Measurements from ENCODE around the gene PRPS2.

PRPS2 gene

GRCh38 chrX:12791257-12792228, at the start of gene PRPS2:
Gene PRPS2 (plus strand): TSS chrX:12791412. CDS start chrX:12791498, 86 bp downstream.
- DNase-seq = peak; percentile 2

- DNase-seq = no peak
These were observed 49.8 kb upstream of the PRPS2 start for GRCh38 chrX:12741416-12741815.

DNA sequence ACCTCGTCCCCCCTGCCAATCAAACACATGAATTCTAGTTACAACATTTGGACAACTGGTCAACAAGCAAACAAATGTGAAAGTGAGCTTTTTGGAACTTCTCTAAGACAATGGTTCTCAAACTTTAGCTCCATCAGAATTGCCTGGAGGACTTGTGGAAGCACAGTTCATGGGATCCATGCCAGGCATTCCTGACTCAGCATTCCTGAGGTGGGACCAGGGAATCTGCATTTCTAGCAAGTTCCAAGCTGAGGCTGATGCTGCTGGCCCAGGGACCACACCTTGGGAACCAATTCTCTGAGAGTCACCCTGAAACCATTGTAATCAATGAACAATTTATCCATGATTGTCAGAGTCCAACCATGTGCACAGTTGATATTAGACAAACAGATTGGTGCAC, 43.8 kb upstream of the PRPS2 start:
- no peak for DNase-seq

GRCh38 chrX:12751887-12752286, 39.3 kb upstream of the PRPS2 start:
- DNase-seq = no peak

GRCh38 chrX:12753366-12753765, 37.8 kb upstream of the PRPS2 start:
- DNase-seq = no peak

- no peak for DNase-seq
These were observed 32.9 kb upstream of the PRPS2 start for GRCh38 chrX:12758291-12758690.

DNA sequence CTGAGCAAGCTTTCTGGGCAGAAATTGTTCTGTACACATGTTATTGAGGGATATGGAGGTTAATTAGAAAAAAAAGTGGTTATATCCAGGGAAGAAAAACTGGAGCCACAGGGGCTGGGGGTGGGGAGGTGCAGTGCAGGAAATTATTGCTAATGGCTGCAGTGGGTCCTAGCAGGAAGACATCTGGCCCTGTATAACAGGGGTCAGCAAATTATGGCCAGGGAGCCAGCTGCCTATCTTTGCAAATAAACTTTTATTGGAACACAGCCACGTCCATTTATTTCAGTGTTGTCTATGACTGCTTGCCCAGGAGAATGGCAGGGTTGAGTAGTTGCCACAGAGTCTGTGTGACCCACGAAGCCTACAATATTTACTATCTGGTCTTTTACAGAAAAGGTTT, 23.4 kb upstream of the PRPS2 start:
- DNase-seq = no peak

GRCh38 chrX:12768491-12768890, 22.7 kb upstream of the PRPS2 start:
- no peak for DNase-seq

DNA sequence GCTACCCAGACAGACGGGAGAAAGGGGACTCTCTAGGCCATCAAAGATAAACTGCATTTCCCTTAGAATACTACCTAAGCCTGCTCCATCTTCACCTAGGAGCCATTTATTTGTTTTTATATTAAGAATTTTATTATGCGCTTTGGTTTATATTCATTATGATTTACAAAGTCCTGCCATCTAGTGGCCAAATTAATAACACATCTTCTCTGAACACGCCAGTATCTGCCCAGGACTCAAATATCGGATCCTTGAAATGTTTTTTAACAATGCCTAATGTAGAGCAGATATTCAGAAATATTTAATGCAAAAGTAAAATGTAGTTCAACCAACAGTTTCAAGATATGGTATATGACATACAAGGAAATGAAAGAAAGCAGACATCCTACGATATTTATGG, 20.8 kb upstream of the PRPS2 start:
- peak; percentile 14 for DNase-seq

DNA sequence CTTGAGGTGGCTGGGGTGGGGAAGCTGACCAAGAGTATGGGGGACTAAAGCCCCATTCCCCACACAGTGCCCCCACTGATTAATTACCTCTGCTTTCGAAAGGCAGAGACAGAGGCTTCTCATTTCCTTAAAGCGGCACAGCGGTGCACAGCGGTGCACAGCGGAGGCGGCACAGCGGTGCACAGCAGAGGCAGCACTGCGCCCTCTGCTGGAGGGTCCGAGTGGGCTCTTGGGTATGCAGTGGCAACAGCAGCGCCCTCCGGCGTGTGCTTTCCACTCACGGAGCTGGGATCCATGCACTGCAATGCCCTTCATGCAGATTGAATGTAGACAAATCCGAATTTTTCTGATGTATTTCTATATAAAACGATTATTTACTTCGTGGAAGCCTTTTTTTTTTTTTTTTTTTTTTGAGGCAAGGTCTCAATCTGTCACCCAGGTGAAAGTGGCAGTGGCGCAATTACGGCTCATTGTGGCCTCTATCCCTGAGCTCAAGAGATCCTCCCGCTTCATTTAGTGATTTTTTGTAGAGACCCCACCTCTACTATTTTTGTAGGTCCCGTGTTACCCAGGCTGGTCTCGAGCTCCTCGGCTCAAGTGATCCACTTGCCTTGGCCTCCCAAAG, 19.7 kb upstream of the PRPS2 start:
- DNase-seq = no peak

GRCh38 chrX:12777670-12778069, 13.5 kb upstream of the PRPS2 start:
- no peak for DNase-seq

GRCh38 chrX:12779534-12779933, 11.7 kb upstream of the PRPS2 start:
- DNase-seq = no peak

DNA sequence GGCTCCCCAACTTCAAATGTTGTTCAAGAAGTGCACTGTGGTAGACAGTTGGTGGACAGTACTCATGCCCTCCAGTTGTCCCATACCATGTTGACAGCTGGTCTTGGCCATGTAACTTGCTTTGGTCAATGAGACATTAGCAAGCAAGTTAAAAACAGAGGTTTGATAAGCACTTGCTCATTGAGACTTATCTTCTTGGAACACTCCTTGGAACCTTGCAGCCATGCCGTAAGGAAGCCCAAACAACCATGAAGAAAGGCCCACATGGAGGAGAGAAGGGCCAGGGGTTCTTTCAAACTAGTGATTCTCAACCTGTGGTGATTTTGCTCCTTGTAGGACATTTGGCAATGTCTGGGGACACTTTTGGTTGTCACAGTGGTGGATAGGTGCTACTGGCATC, 2.6 kb upstream of the PRPS2 start:
- no peak for DNase-seq

- no peak for DNase-seq
These were observed 1.2 kb upstream of the PRPS2 start for GRCh38 chrX:12789976-12790375.

DNA sequence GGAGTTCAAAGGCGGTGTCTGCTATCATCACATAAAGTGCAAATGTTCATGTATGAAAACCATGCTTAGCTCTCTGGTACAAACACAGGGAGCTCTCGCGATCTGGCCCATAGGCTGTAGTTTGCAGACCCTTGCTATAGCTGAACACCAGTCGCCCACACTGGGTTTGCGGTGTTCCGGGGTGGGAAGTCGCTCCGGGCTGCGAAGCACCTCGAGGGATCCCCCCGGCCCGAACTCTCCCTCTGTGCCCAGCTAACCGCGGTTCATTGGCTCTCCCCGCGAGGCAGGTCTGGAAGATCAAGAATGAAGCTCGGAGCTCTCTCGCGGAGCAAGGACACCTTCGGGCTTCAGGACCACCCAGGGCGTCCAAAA, 341 bp upstream of the PRPS2 start:
- no peak for DNase-seq

DNA sequence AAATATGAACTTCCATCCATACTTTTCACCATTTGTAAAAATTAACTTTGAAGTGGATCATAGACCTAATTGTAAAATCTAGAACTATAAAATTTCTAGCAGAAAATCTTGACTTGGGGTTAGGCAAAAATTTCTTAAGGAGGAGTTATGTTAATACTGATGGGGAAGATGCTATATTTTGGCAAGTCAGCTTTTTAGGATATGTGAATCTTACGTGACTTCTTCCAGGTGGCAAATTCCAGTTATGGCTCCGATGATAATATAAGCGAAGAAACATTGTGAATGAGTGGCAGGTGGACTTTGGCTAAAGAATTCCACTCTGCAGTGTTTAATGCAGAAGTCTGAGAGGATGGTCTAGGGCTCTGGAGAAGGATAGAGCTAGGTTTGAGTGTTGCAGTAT, 1.5 kb downstream of the PRPS2 start:
- no peak for DNase-seq

GRCh38 chrX:12794654-12795053, 3.4 kb downstream of the PRPS2 start:
- DNase-seq = no peak

DNA sequence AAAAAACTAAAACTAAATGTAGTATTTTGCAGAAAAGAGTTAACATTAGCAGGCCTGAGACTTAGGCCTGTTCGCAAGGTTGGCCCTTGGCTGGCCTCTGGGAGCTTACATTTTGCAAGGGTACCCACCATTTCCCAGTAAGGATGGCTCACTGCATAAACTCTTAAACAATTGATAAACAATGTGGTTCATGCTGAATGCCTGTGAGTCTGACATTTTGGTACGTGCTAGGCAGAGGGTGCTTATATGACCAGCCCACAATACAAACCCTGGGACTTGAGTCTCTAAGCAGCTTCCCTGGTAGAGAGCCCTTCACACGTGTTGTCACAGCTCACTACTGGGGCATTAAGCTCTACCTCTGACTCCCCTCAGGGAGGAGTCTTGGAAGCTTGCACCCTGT, 7.4 kb downstream of the PRPS2 start:
- no peak for DNase-seq

DNA sequence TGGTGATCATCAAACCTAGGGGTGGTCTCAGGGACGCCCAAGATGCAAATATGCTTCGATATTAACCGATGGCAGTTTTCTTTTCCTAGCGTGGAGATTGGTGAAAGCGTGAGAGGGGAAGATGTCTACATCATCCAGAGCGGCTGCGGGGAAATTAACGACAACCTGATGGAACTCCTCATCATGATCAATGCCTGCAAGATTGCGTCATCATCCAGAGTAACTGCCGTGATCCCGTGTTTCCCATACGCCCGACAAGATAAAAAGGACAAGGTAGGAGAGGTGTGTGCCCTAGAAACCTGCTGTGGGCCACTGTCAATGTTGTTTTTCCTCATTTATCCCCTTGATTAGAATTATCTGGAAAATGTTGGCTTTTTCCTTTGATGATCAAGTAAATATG, 7.9 kb downstream of the PRPS2 start:
- DNase-seq = no peak

GRCh38 chrX:12802741-12803140, 11.5 kb downstream of the PRPS2 start:
- DNase-seq = no peak

DNA sequence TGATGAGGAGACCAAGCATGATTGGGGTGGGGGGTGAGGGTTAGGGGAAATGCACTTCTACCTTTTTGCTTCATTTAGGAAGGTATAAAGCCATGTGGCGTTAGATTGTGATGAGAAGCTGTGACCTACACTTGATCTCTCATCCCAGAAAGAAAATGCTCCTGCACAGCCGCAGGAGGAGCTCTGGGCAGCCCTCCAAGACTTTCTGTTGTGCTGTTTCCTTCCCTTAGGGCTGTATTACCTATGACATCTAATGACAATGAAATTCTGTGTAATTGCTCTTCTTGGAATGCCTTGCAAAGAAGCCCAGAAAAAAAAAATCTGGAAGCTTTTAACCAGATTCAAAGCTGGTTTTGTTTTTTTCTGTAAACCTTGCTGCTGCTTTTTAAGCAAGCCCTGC, 13.4 kb downstream of the PRPS2 start:
- no peak for DNase-seq

GRCh38 chrX:12805333-12805732, 14.1 kb downstream of the PRPS2 start:
- no peak for DNase-seq

DNA sequence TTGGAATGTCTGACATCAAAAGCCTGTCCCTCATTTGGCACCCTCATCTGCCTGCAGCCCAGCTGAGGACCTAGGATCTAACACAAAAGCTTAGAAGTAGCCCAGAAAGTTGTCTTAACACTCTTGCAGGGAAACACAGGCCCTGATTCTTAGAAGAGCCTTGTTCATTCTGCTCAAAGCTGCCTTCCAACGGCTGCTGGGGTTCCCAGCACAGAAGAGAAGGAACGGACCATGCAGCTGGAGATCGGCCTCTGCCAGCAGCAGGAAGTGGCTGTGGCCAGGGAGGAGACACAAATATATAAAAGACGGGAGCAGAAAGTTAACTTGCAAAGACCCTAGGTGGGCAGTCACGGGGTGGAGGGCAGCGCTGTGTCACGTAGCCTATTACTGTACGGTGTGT, 20.4 kb downstream of the PRPS2 start:
- DNase-seq = no peak

GRCh38 chrX:12814420-12814819, 23.2 kb downstream of the PRPS2 start:
- DNase-seq = no peak

- DNase-seq = no peak
These were observed 26.3 kb downstream of the PRPS2 start for GRCh38 chrX:12817528-12817927.

Measured in NCI-H524 treated with DMSO at 0.1 percent for 48 hours (cell line).